Endodermal cell (in vitro differentiated cells): Measurements from ENCODE around the gene TUBG2. TPM values are rescaled to one million over a fixed set of nuclear protein-coding genes. Genes with fewer than 3 reads are reported as not detected.

Experiments
- DNase-seq: peaks from one replicate; pipeline ENCODE4 v3.0.0-alpha.2; 2017
- H3K27ac ChIP-seq: 2 replicates; pipeline ENCODE4 v1.5.1; 2013; ENCODE audit warnings: mild to moderate bottlenecking, low read depth, low read length, moderate library complexity
- H3K27me3 ChIP-seq: 2 replicates; pipeline ENCODE4 v1.6.1; 2013; ENCODE audit warnings: mild to moderate bottlenecking, low read length, moderate library complexity; ENCODE audit not compliant: insufficient read depth, control insufficient read depth, poor library complexity, severe bottlenecking
- H3K36me3 ChIP-seq: 2 replicates; pipeline ENCODE4 v1.7.0; 2013; ENCODE audit warnings: mild to moderate bottlenecking, low read length, moderate library complexity; ENCODE audit not compliant: control insufficient read depth, insufficient read depth
- H3K4me1 ChIP-seq: one replicate; pipeline ENCODE4 v1.7.0; 2013; ENCODE audit warnings: low read length; ENCODE audit not compliant: control insufficient read depth, insufficient read depth
- H3K4me3 ChIP-seq: 2 replicates; pipeline ENCODE4 v1.5.1; 2013; ENCODE audit warnings: mild to moderate bottlenecking, low read length, moderate library complexity
- H3K9ac ChIP-seq: 2 replicates; pipeline ENCODE4 v1.6.1; 2013; ENCODE audit warnings: mild to moderate bottlenecking, low read length, moderate library complexity; ENCODE audit not compliant: poor library complexity, severe bottlenecking; ENCODE audit errors: extremely low read depth
- H3K9me3 ChIP-seq: 2 replicates; pipeline ENCODE4 v1.6.1; 2013; ENCODE audit warnings: mild to moderate bottlenecking, low read length, moderate library complexity; ENCODE audit not compliant: control insufficient read depth
- H3K27ac Mint-ChIP-seq: 2 replicates; pipeline ENCODE4 v1.8.0; 2020; ENCODE audit warnings: mixed read lengths
- H3K27me3 Mint-ChIP-seq: 2 replicates; pipeline ENCODE4 v1.8.0; 2021; ENCODE audit warnings: mild to moderate bottlenecking, mixed read lengths; ENCODE audit not compliant: insufficient read depth
- H3K36me3 Mint-ChIP-seq: 2 replicates; pipeline ENCODE4 v1.8.0; 2020; ENCODE audit warnings: low read depth, mixed read lengths
- H3K4me1 Mint-ChIP-seq: 2 replicates; pipeline ENCODE4 v1.8.0; 2020; ENCODE audit warnings: mixed read lengths
- H3K4me3 Mint-ChIP-seq: 2 replicates; pipeline ENCODE4 v1.8.0; 2020; ENCODE audit warnings: mild to moderate bottlenecking, moderate library complexity, mixed read lengths
- H3K9me3 Mint-ChIP-seq: 2 replicates; pipeline ENCODE4 v1.8.0; 2020; ENCODE audit warnings: mild to moderate bottlenecking, mixed read lengths
- WGBS, 2 experiments: methylation state at CpG; one replicate each; pipeline versions ENCODE4 v1.1.5 to v1.1.7; 2013; ENCODE audit warnings: missing lambda C conversion rate in 2 of 2, mixed read lengths in 1 of 2; ENCODE audit not compliant: insufficient coverage in 1 of 2, insufficient read length in 1 of 2; 5-methylcytosine and 5-hydroxymethylcytosine counted together
- total RNA-seq, 2 donors: library from RNA; stranded (reverse); fragmentation: NEBNext Ultra II Directional in 1 of 2; extraction: Animal tissue kit (Norgen Biotek cat#: 25700) in 1 of 2; gene quantifications; 2 replicates in 1 of 2; 3 replicates in 1 of 2; pipeline ENCODE4 v1.2.1, GENCODE V29; 2021
- TF ChIP-seq, protein P1 (sequence below): fragments of 200-600 bp; sonication (generic); conservative IDR thresholded peaks from 2 replicates; pipeline ENCODE4 v1.5.0; 2021; ENCODE audit warnings: antibody characterized with exemption, mild to moderate bottlenecking

The TUBG2 gene
- total RNA-seq, 2 donors from 2014 or later: 32.4 to 38.0 TPM

DNA sequence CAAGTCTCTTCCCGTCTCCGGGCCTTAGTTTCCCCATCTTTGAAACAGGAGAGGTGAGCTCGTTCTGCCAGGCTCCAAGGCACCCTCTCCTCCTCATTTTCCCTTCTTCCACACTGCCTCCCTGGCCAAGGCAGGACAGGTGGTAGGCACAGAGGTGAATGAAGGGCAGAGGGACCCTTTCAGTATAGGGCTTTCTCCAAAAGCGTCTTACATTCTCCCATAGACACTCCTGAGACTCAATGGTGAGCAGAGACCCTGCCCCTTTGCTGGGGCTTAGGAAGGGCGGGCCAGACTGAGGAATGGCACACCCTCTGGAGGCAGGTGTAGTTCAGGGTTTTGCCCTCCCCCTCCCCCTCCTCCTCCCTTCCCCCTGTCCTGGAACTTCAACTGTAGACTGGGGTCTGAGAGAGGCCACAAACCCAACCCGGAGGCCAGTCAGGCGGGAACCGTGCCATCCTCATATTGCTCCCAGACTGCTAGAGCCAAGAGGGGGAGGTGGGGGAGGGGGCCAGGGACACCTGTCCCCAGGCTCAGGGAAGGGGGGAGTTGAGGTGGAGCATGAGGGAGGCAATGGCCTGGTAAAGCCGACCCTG, 15.8 kb downstream of the TUBG2 start:
- Histone ChIP-seq H3K27ac (no peak overlapping the region), H3K9me3 (no peaks in the 10 kb centered on the region), H3K4me1 (peaks cover 9% of the 10 kb centered on the region), H3K9ac (no peak overlapping the region), H3K27me3 (peaks cover 56% of the 10 kb centered on the region), H3K4me3 (peak overlapping the region; percentile 82), H3K36me3 (no peaks in the 10 kb centered on the region)
- DNase-seq: peak; percentile 93
- Mint-ChIP-seq H3K27me3 (peaks cover 62% of the 10 kb centered on the region), H3K36me3 (peaks cover 2% of the 10 kb centered on the region), H3K4me1 (peaks cover 20% of the 10 kb centered on the region), H3K27ac (no peak overlapping the region), H3K4me3 (peak overlapping the region; percentile 75), H3K9me3 (no peaks in the 10 kb centered on the region)
- 36 to 40% methylated on average over 1 to 9 of the region's 9 CpGs for WGBS, 2 experiments
- TF ChIP-seq, protein P1, sequence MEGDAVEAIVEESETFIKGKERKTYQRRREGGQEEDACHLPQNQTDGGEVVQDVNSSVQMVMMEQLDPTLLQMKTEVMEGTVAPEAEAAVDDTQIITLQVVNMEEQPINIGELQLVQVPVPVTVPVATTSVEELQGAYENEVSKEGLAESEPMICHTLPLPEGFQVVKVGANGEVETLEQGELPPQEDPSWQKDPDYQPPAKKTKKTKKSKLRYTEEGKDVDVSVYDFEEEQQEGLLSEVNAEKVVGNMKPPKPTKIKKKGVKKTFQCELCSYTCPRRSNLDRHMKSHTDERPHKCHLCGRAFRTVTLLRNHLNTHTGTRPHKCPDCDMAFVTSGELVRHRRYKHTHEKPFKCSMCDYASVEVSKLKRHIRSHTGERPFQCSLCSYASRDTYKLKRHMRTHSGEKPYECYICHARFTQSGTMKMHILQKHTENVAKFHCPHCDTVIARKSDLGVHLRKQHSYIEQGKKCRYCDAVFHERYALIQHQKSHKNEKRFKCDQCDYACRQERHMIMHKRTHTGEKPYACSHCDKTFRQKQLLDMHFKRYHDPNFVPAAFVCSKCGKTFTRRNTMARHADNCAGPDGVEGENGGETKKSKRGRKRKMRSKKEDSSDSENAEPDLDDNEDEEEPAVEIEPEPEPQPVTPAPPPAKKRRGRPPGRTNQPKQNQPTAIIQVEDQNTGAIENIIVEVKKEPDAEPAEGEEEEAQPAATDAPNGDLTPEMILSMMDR: no peak

DNA sequence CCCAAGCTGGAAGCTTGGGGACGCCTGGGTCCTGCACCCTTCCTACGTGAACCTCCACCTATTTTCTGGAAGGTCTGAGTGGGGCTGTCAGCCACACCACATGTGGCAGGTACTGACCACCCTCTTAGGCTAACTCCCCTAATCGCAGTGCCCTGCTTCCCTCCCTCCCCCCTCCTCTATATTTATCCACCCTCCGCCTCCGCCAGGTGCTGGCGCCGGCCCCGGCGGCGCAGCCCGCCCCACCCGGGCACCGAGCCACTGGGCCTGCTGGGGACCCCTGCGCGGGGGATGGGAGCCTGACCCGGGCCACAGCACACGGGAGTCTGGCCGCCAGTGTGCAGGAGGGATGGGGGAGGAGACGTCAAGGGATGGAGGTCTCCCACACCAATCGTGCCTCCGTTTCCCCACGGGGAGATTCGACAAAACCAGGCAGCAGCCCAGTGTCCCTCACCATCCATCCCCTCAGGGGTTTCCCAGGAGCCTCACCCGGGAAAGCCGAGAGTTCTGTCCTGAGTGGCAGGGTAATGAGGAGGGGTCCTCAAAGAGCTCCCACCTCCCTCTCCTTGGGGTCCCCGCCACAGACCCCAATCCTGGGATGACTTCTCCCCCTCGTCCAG, 16.4 kb downstream of the TUBG2 start:
- Mint-ChIP-seq H3K9me3 (no peaks in the 10 kb centered on the region), H3K27me3 (peaks cover 66% of the 10 kb centered on the region), H3K4me1 (peaks cover 20% of the 10 kb centered on the region), H3K36me3 (peaks cover 2% of the 10 kb centered on the region), H3K27ac (no peak overlapping the region), H3K4me3 (peak overlapping the region; percentile 75)
- Histone ChIP-seq H3K4me1 (peaks cover 9% of the 10 kb centered on the region), H3K27me3 (peaks cover 56% of the 10 kb centered on the region), H3K27ac (no peak overlapping the region), H3K9ac (peak overlapping the region; percentile 38), H3K9me3 (no peaks in the 10 kb centered on the region), H3K36me3 (no peaks in the 10 kb centered on the region), H3K4me3 (peak overlapping the region; percentile 82)
- WGBS, 2 experiments: 5 to 9% methylated on average over 3 to 23 of the region's 27 CpGs
- TF ChIP-seq, protein P1: no peak
- no peak for DNase-seq

DNA sequence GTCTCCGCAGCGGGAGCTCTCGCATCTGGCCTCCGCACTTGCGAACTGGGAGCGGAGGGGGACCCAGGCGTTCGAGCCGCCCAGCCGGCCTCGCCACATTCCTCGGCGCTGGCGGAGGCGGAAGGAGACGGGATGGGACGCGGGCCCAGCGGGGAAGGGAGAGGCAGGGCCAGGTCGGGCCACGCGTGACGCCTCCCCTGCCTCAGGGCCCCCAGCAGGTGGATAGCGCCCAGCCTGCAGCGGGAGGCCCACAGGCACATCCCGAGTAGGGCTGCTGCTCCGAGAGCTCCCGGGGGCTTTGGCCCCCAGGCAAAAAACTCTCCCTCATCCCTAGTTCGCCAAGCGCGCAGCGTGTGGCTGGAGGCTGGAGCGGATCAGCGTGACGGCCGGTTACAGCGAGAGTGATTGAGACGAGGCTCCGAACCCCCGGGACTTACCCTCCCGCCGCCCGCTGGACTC, 16.9 kb downstream of the TUBG2 start:
- TF ChIP-seq, protein P1: no peak
- Histone ChIP-seq H3K4me1 (peaks cover 9% of the 10 kb centered on the region), H3K9me3 (no peaks in the 10 kb centered on the region), H3K27ac (no peak overlapping the region), H3K36me3 (no peaks in the 10 kb centered on the region), H3K4me3 (peak overlapping the region; percentile 82), H3K27me3 (peaks cover 52% of the 10 kb centered on the region), H3K9ac (peak overlapping the region; percentile 38)
- peaks cover 2% of the 10 kb centered on the region for H3K36me3 Mint-ChIP-seq
- 1% methylated on average over 25 to 43 of the region's 43 CpGs for WGBS, 2 experiments
- H3K27me3 Mint-ChIP-seq: peaks cover 63% of the 10 kb centered on the region
- DNase-seq: no peak
- no peaks in the 10 kb centered on the region for H3K9me3 Mint-ChIP-seq
- peak overlapping the region; percentile 75 for H3K4me3 Mint-ChIP-seq
- peak overlapping the region; percentile 70 for H3K27ac Mint-ChIP-seq
- peaks cover 20% of the 10 kb centered on the region for H3K4me1 Mint-ChIP-seq
